Measurements from ENCODE around the gene SHC3. TPM values are rescaled to one million over a fixed set of nuclear protein-coding genes. Genes with fewer than 3 reads are reported as not detected.

The SHC3 gene
- total RNA-seq, 1 donor from 2014 or later = 0.10 TPM

DNA sequence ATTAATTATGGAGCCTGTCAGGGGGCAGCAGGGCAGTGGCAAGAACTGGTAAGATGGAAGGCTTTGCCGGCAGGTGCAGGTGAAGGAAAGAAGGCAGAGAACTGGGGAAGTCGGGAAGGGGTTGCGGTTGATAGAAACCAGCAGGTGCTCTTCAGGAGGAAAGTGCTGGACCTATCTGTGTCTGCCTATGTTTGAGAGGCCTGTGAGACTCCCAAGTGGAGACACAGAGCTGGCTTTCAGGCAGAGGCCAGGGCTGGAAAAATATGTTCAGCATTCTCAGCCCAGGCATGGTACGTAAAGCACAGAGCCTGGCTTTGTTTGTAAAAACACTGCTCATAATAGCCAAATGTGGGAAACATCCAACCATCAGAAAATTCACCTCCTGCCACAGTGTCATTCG is 117.8 kb downstream of the SHC3 start:
- DNase-seq (ENCODE audit: low spot score) = no peak
- ATAC-seq = no peak

DNA sequence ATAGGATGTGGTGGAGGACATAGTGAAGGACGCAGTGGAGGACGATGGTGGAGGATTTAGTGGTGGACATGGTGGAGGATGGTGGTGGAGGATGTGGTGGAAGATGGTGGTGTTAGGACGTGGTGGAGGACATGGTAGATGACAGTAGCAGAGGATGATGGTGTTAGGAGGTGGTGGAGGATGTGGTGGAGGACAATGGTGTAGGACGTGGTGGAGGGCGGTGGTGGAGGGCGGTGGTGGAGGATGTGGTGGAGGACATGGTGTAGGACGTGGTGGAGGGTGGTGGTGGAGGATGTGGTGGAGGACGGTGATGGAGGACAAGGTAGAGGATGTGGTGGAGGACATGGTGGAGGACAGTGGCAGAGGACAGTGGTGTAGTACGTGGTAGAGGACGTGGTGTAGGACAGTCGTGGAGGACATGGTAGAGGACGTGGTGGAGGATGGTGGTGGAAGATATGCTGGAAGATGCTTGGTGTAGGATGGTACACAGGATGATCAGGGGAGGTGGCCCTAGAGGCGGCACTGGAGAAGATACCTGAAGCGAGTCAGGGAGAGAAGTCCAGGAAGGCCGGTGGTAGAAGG is 118.6 kb downstream of the SHC3 start:
- ATAC-seq (no peak), DNase-seq (ENCODE audit: low spot score) (no peak)

DNA sequence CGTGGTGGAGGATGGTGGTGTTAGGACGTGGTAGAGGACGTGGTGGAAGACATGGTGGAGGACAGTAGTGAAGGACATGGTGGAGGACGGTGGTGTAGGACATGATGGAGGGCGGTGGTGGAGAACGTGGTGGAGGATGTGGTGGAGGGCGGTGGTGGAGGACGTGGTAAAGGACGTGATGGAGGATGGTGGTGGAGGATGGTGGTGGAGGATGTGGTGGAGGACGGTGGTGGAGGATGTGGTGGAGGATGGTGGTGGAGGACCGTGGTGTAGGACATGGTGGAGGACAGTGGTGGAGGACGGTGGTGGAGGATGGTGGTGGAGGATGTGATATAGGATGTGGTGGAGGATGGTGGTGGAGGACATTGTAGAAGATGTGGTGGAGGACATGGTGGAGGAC is 119.7 kb downstream of the SHC3 start:
- ATAC-seq = no peak
- DNase-seq (ENCODE audit: low spot score) = no peak

DNA sequence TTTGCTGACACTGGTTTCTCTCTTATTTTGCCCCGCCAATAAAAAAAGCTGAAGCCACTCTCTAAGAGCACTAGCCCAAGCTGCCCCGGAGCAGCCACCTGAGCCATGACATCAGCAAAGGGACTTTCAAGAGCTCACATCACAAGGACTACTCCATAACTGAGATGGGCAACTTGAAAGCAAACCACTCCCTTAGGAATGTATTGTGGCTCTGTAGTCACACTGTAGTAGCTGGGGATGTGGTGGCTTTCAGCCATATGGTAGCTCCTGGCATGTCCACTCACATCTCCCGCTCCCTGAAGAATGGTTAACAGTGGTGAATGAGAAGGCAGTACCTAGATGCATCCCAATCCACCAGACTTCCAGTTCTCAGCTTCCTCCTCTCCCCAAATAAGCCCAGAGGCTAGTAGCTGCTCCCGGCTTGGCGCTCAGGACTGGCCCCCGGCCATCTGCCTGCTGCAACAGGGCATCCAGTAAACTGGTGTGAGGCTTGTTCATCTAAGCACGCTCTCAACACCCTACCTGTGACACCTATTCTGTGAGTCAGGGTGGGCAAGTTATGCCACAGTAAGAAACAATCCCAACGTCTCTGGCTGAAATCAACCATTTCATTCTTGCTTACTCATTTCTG is 123.6 kb downstream of the SHC3 start:
- DNase-seq (ENCODE audit: low spot score) (no peak), ATAC-seq (no peak)

DNA sequence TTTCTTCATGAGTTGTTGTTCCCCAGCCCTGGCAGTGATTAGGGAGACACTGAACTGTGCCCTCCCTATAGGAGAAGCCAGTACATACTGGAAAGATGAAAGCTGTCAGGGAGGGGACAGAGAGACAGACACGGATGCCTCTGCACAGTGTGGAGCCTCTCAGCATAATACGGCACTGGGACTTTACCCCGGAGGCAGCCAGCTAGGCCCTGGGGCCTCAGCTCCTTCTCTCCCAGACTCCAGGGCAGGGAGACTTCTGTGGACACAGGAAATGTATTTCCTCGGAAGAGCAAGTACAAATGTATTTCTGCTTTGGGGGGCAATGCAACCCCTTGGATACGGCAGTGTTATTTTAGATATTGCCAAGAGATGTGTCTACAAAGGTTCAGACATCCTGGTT is 125.3 kb downstream of the SHC3 start:
- DNase-seq (ENCODE audit: low spot score) = no peak
- ATAC-seq = no peak

DNA sequence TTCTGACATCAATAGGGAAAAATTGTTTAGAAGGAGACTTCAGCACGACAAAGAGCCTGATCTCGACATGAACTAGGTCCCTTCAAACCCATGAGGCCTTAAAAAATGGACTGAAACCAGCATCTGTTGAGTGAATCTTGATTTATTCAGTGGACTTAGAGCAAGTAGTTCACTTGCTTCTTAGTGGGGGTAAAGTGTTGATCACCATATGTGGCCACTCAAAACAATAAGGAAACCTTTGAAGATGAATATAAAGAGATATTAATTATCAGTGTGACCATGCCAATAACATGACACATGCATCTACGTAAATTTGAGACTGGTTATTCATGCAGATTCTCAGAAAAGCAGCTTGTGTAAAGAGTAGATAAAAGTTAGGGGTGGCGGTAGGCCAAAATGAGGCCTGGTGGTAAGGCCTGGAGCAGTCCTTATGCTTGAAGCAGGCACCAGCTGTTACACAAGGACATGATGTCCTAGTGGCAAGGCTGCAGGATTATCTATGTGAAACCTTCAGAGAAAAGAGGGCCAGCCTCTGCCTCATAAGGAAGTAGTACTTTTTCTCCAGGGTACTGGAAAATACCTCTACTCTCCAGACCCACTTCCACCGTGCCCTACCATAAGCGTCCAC is 126.0 kb downstream of the SHC3 start:
- DNase-seq (ENCODE audit: low spot score) (no peak), ATAC-seq (no peak)

DNA sequence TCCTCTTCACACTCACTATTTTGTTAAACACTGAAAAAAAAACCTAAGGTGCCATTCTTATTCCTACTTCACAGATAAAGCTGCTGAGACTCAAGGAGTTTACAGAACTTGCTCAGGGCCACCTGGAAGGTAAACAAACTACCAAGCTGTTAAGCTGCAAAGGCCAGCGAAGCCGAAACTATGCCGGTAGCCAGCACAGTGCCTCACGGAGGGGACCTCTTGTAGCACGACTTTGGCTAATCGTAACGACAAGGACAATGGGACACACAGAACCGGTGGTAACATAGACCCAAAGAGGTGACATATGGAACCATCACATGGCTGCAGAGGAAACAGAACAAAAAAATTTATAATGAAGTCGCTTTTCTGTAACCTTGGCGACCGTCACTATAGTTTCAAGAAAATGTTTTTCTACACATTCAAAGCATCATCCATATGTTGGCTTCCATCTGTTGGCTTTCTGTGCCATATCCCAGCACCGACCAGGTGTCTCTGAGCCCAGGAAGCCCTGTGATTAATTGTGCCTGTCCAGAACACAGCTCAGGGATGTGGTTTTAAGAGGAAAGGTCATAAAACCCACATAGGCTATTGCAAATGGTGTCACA is 127.1 kb downstream of the SHC3 start:
- ATAC-seq = no peak
- no peak for DNase-seq (ENCODE audit: low spot score)

DNA sequence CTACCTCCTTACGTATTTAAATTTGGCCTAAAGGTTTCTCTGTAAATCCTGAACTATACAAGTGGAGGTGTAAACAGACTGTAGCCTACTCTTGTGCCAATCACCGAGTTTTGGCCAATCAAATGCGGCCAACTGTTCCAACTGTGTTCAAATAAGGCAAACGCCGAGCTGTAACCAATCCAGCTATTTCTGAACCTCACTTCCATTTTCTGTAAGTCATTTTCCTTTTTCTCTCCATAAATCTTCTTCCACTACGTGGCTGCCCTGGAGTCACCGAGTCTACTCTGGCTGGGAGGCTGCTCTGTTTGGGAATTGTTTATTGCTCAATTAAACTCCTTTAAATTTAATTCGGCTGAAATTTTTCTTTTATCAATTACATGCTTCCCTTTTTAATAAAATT is 129.0 kb downstream of the SHC3 start:
- no peak for DNase-seq (ENCODE audit: low spot score)
- no peak for ATAC-seq

- no peak for DNase-seq (ENCODE audit: low spot score)
- no peak for ATAC-seq
Measured at GRCh38 chr9:89048616-89049015, 130.0 kb downstream of the SHC3 start.

DNA sequence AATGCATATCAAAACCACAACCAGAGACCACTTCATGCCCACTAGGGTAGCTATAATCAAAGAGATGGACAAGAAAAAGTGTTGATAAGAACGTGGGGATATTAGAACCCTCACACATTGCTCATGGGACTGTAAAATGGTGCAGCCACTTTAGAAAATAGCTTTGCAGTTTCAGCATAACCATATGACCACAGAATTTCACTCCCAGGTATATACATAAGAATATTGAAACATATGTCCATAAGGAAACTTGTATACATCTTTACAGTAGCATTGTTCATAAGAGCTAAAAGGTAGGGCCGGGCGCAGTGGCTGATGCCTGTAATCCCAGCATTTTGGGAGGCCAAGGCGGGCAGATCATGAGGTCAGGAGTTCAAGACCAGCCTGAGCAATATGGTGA is 131.0 kb downstream of the SHC3 start:
- ATAC-seq (no peak), DNase-seq (ENCODE audit: low spot score) (no peak)

GRCh38 chr9:89046832-89047231 is 131.8 kb downstream of the SHC3 start:
- ATAC-seq = no peak

DNA sequence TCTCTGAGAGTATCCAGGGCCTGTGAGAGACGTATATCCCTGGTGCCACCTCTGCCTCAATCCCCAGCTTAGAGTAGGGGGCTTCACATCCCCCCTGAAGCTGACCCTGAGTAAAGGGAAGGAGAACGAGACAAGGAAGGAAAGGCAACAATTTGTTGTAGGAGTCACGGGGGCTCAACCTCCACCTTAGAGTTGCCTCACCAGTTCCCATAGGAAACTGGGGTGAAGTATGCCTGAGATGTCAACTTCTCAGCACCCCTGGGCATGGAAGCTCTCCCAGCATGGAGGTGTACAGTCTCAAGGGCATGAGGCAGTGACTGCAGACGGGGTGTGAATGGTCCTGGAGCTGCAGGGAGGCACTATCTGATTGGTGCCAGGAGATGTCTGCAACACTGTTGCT is 133.7 kb downstream of the SHC3 start:
- ATAC-seq (no peak), DNase-seq (ENCODE audit: low spot score) (no peak)

More at GRCh38 chr9:89046832-89047231, 131.8 kb downstream of the SHC3 start:
- DNase-seq (ENCODE audit: low spot score) = no peak

- no peak for ATAC-seq
- no peak for DNase-seq (ENCODE audit: low spot score)
Measured at GRCh38 chr9:89044104-89044503, 134.5 kb downstream of the SHC3 start.

- DNase-seq (ENCODE audit: low spot score) (no peak), ATAC-seq (no peak)
Measured at GRCh38 chr9:89042984-89043383, 135.6 kb downstream of the SHC3 start.

DNA sequence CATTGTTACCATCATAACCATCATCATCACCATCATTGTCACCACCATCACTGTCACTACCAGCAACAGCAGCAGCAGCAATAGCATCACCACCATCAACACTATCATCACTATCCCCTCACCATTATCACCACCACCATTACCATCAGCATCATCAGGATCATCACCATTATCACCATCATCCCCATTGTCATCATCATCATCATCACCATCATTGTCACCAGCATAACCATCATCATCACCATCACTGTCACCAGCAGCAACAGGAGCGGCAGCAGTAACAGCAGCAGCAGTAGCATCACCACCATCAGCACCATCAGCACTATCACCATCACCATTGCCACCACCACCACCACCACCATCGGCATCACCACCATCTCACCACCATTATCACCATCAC is 139.0 kb downstream of the SHC3 start:
- no peak for DNase-seq (ENCODE audit: low spot score)
- no peak for ATAC-seq

GRCh38 chr9:89039104-89039465 is 139.5 kb downstream of the SHC3 start:
- no peak for DNase-seq (ENCODE audit: low spot score)
- ATAC-seq = no peak

DNA sequence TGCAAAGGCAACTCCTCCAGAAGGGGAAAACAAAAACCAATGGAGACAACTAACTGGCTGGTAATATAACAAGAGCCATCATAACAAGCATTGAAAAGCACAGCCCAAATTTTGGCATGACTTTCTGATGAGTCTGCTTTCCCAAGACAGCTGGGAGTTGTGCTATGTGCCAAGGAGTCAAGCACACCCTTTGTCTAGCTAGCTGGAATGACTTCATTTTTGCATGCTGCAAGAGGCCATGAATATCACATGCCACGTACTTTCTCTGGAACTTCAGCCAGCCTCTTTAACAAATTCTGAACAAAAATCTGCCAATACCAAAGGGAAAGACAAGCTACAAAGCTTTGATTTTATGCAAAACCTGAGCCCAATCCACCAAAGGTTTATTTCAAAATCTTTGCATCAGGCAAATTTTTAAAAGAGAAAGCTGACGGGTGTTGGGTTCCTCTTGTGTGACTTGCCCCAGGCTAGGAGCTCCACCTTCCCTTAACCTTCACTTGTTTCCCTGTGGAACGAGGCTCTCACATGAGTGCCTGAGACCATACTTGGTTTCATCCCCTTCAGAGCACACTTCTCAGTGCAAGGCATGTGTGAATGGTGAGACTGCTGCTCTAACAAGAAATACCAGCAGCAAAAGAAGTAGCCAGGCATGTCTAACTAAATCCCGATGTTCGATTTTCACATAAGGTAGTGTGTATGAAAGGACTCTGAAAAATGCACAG is 140.1 kb downstream of the SHC3 start:
- no peak for ATAC-seq
- no peak for DNase-seq (ENCODE audit: low spot score)

DNA sequence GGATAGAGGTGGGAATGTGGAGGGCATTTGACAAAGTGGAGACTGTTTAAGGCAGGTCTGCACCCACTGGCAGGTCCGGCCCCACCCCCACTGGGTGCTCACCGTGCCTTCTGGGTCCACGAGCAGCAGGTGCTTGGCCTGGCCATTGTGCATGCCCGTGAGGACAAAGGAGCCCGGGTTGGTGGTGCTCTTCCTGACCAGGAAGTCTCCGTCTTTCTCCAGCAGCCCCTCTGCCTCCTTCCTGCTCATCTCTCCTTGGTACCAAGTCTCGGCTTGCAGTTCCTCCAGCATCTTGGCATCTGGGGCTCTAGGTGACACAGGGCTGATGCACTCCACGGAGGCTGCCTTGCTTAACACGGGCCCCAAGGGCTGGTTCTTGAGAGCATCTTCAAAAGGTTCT is 140.7 kb downstream of the SHC3 start:
- DNase-seq (ENCODE audit: low spot score) (no peak), ATAC-seq (no peak)

- ATAC-seq = no peak
Measured at GRCh38 chr9:89037346-89037745, 141.3 kb downstream of the SHC3 start.

GRCh38 chr9:89036891-89037290 is 141.7 kb downstream of the SHC3 start:
- ATAC-seq (peak; percentile 19), DNase-seq (ENCODE audit: low spot score) (no peak)

More at GRCh38 chr9:89037346-89037745, 141.3 kb downstream of the SHC3 start:
- DNase-seq (ENCODE audit: low spot score) = no peak

DNA sequence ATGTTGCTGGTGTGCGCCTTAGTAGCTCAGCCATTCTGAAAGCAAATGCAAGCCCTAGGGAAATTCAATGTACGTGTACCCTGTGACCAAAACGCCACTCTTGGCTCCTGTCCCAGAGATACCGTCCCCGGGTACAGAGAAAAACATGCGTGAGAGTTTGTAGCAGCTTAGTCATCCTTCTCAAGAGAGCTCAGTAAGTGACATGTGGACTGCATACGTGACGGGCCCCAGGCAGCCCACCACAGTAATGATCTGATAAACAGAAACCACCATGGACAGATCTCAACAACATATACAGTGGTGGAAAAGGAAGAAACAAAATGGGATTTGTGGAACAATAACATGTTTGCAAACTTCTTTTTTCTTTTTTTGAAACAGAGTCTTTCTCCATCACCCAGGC is 142.2 kb downstream of the SHC3 start:
- ATAC-seq = no peak

DNA sequence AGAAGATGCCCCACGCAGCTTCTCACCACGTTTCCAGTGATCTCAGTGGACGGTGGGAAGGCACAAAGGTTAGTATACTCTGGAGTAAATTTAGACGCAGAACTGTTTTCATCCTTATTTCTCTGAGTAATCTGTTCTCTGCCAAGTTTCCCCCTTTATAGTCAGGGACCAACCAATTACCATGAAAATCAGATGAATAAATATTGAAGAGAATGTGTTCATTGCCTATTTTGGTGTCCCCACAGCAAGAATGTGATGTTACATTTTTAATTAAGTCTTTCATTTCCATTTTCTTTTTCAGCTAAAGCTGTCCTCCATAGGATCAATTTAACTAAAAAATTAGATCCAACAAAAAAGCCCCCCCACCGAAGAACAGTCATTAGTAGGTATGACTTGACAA is 146.0 kb downstream of the SHC3 start:
- ATAC-seq = no peak
- no peak for DNase-seq (ENCODE audit: low spot score)

More for the DNA sequence above, 142.2 kb downstream of the SHC3 start:
- no peak for DNase-seq (ENCODE audit: low spot score)
